H9 (cell line): ENCODE measurements around the gene MAST1. TPM values are rescaled to one million over a fixed set of nuclear protein-coding genes. Genes with fewer than 3 reads are reported as not detected.

ENCODE experiments used
- DNase-seq: peaks from one replicate; pipeline ENCODE4 v3.0.0-alpha.2; 2017
- H2AFZ ChIP-seq: one replicate; pipeline ENCODE4 v1.6.1; 2013; ENCODE audit warnings: mild to moderate bottlenecking, low read length, control low read depth, moderate library complexity
- H2AK5ac ChIP-seq: 2 replicates; pipeline ENCODE4 v1.6.1; 2013; ENCODE audit warnings: low read length, control low read depth, mixed read lengths; ENCODE audit not compliant: insufficient read length
- H2BK120ac ChIP-seq: one replicate; pipeline ENCODE4 v1.6.1; 2013; ENCODE audit warnings: low read depth, mild to moderate bottlenecking, low read length, control low read depth, inconsistent platforms; ENCODE audit not compliant: poor library complexity, severe bottlenecking
- H2BK12ac ChIP-seq: 2 replicates; pipeline ENCODE4 v1.6.1; 2013; ENCODE audit warnings: low read length, control low read depth, mixed read lengths, low read depth; ENCODE audit not compliant: insufficient read length
- H2BK15ac ChIP-seq: 2 replicates; pipeline ENCODE4 v1.6.1; 2013; ENCODE audit warnings: low read depth, low read length, control low read depth
- H2BK20ac ChIP-seq: one replicate; pipeline ENCODE4 v1.6.1; 2013; ENCODE audit warnings: low read depth, mild to moderate bottlenecking, low read length, control low read depth, inconsistent platforms; ENCODE audit not compliant: poor library complexity, severe bottlenecking
- H2BK5ac ChIP-seq: 2 replicates; pipeline ENCODE4 v1.6.1; 2013; ENCODE audit warnings: low read length, control low read depth, mixed read lengths; ENCODE audit not compliant: insufficient read length
- H3K14ac ChIP-seq: 2 replicates; pipeline ENCODE4 v1.6.1; 2013; ENCODE audit warnings: low read length, control low read depth; ENCODE audit not compliant: insufficient read depth
- H3K18ac ChIP-seq: 2 replicates; pipeline ENCODE4 v1.6.1; 2013; ENCODE audit warnings: low read depth, mild to moderate bottlenecking, mixed read lengths, low read length, control low read depth; ENCODE audit not compliant: insufficient read length
- H3K23ac ChIP-seq: 2 replicates; pipeline ENCODE4 v1.6.1; 2013; ENCODE audit warnings: low read length, control low read depth, mixed read lengths, low read depth; ENCODE audit not compliant: insufficient read length
- H3K23me2 ChIP-seq: 2 replicates; pipeline ENCODE4 v1.6.1; 2013; ENCODE audit warnings: low read depth, mild to moderate bottlenecking, mixed read lengths, low read length, control low read depth; ENCODE audit not compliant: insufficient read length, poor library complexity, severe bottlenecking
- H3K27ac ChIP-seq: 2 replicates; pipeline ENCODE4 v1.5.1; 2013; ENCODE audit warnings: low read length, control low read depth, mixed read lengths, low read depth; ENCODE audit not compliant: insufficient read length
- H3K27me3 ChIP-seq: 2 replicates; pipeline ENCODE4 v1.6.1; 2013; ENCODE audit warnings: low read length, control low read depth, inconsistent platforms; ENCODE audit not compliant: insufficient read depth
- H3K4ac ChIP-seq: 2 replicates; pipeline ENCODE4 v1.6.1; 2013; ENCODE audit warnings: low read depth, mild to moderate bottlenecking, control low read depth, inconsistent platforms, low read length, moderate library complexity
- H3K4me1 ChIP-seq: 2 replicates; pipeline ENCODE4 v1.6.1; 2013; ENCODE audit warnings: low read length, control low read depth, inconsistent platforms; ENCODE audit not compliant: insufficient read depth
- H3K4me2 ChIP-seq: 2 replicates; pipeline ENCODE4 v1.6.1; 2013; ENCODE audit warnings: low read length, control low read depth, mixed read lengths; ENCODE audit not compliant: insufficient read length, insufficient read depth
- H3K56ac ChIP-seq: 2 replicates; pipeline ENCODE4 v1.6.1; 2013; ENCODE audit warnings: low read depth, mild to moderate bottlenecking, mixed read lengths, low read length, control low read depth; ENCODE audit not compliant: insufficient read length
- H3K79me1 ChIP-seq: 2 replicates; pipeline ENCODE4 v1.6.1; 2013; ENCODE audit warnings: low read depth, mild to moderate bottlenecking, moderate library complexity, low read length, control low read depth, inconsistent platforms; ENCODE audit not compliant: insufficient read depth, poor library complexity, severe bottlenecking
- H3K79me2 ChIP-seq: 2 replicates; pipeline ENCODE4 v1.6.1; 2013; ENCODE audit warnings: low read length, control low read depth, inconsistent platforms; ENCODE audit not compliant: insufficient read depth
- H3K9ac ChIP-seq: 2 replicates; pipeline ENCODE4 v1.6.1; 2013; ENCODE audit warnings: low read length, control low read depth, mixed read lengths; ENCODE audit not compliant: insufficient read length; ENCODE audit errors: extremely low read depth
- H3K9me3 ChIP-seq: one replicate; pipeline ENCODE4 v1.6.1; 2013; ENCODE audit warnings: low read depth, low read length, inconsistent platforms; ENCODE audit not compliant: control insufficient read depth
- H3T11ph ChIP-seq: one replicate; pipeline ENCODE4 v1.6.1; 2013; ENCODE audit warnings: mild to moderate bottlenecking, low read length, control low read depth, inconsistent platforms
- H4K20me1 ChIP-seq: one replicate; pipeline ENCODE4 v1.6.1; 2013; ENCODE audit not compliant: control insufficient read depth, insufficient read length, insufficient read depth
- H4K5ac ChIP-seq: 2 replicates; pipeline ENCODE4 v1.6.1; 2013; ENCODE audit warnings: low read depth, mild to moderate bottlenecking, mixed read lengths, low read length, control low read depth; ENCODE audit not compliant: insufficient read length
- H4K8ac ChIP-seq: replicated peaks from 2 replicates; pipeline ENCODE4 v1.6.1; 2013; ENCODE audit warnings: low read length, control low read depth, mixed read lengths, low read depth; ENCODE audit not compliant: insufficient read length
- H4K91ac ChIP-seq: 2 replicates; pipeline ENCODE4 v1.6.1; 2013; ENCODE audit warnings: low read depth, mild to moderate bottlenecking, moderate library complexity, mixed read lengths, low read length, control low read depth; ENCODE audit not compliant: insufficient read length
- H3K27ac Mint-ChIP-seq, 3 experiments: 2 replicates in 2 of 3; 3 replicates in 1 of 3; pipeline ENCODE4 v1.8.0; 2020 to 2021; ENCODE audit warnings: mixed read lengths in 3 of 3, mild to moderate bottlenecking in 1 of 3, moderate library complexity in 1 of 3
- H3K27me3 Mint-ChIP-seq: 2 replicates; pipeline ENCODE4 v1.8.0; 2021; ENCODE audit warnings: low read depth, mild to moderate bottlenecking, moderate library complexity, mixed read lengths
- H3K36me3 Mint-ChIP-seq, 3 experiments: 2 replicates in 2 of 3; 3 replicates in 1 of 3; pipeline ENCODE4 v1.8.0; 2020 to 2021; ENCODE audit warnings: low read depth in 3 of 3, mixed read lengths in 3 of 3; ENCODE audit not compliant: insufficient read depth in 1 of 3
- H3K4me1 Mint-ChIP-seq, 2 experiments: 2 replicates each; pipeline ENCODE4 v1.8.0; 2020; ENCODE audit warnings: mixed read lengths in 2 of 2
- H3K4me3 Mint-ChIP-seq, 2 experiments: 2 replicates in 1 of 2; 3 replicates in 1 of 2; pipeline ENCODE4 v1.8.0; 2020 to 2021; ENCODE audit warnings: mild to moderate bottlenecking in 2 of 2, mixed read lengths in 2 of 2, moderate library complexity in 1 of 2
- H3K9me3 Mint-ChIP-seq, 2 experiments: 2 replicates in 1 of 2; 3 replicates in 1 of 2; pipeline ENCODE4 v1.8.0; 2020; ENCODE audit warnings: mild to moderate bottlenecking in 2 of 2, mixed read lengths in 2 of 2, moderate library complexity in 1 of 2
- CTCF ChIP-seq: fragments of 200-600 bp; sonication (generic); conservative IDR thresholded peaks from 3 replicates; pipeline ENCODE4 v1.8.0; 2021; ENCODE audit warnings: antibody characterized with exemption, mild to moderate bottlenecking
- WGBS: extraction: QIAGEN DNeasy Blood & Tissue Kit; methylation state at CpG from one replicate; pipeline ENCODE4 v1.1.7; 2013; ENCODE audit warnings: missing lambda C conversion rate, low lambda C conversion rate, mixed read lengths; ENCODE audit not compliant: insufficient read length; ENCODE audit errors: extremely low coverage; 5-methylcytosine and 5-hydroxymethylcytosine counted together
- total RNA-seq: library from RNA; stranded (reverse); gene quantifications from 2 replicates; pipeline ENCODE4 v1.2.1, GENCODE V29; 2021

Gene MAST1
- total RNA-seq, 1 experiment from 2014 or later = 15.1 TPM

- peaks cover 11 to 18% of the 10 kb centered on the region in 2 experiments for H3K4me1 Mint-ChIP-seq
- no peak overlapping the region for H3K56ac ChIP-seq
- H3K4ac ChIP-seq = no peak overlapping the region
- H3K23me2 ChIP-seq = peaks cover 12% of the 10 kb centered on the region
- peaks cover 3 to 10% (median 4%) of the 10 kb centered on the region in 3 experiments; a peak in 5 of 7 replicates for H3K36me3 Mint-ChIP-seq
- H3K18ac ChIP-seq = no peak overlapping the region
- no peaks in the 10 kb centered on the region for H3K4me1 ChIP-seq
- H3K27ac ChIP-seq = no peak overlapping the region
- no peak overlapping the region for H4K91ac ChIP-seq
- no peaks in the 10 kb centered on the region for H3K79me1 ChIP-seq
- no peaks in the 10 kb centered on the region; the same call in 1 of the 2 replicates for H3K79me2 ChIP-seq
- H3K9me3 ChIP-seq = no peaks in the 10 kb centered on the region
- no peak overlapping the region for H3K9ac ChIP-seq
- H3K4me2 ChIP-seq = peak overlapping the region; percentile 79
- no CpG with 5 or more reads among the region's 5 CpGs for WGBS
- no peak overlapping the region for H2BK12ac ChIP-seq
- H3K4me3 Mint-ChIP-seq = peak overlapping the region; percentile 55 to 82
- no peak overlapping the region for H2AK5ac ChIP-seq
- H4K20me1 ChIP-seq = no peaks in the 10 kb centered on the region
- H3T11ph ChIP-seq = no peak overlapping the region
- H3K27me3 ChIP-seq = 0 out of 2 replicates have a peak, but pooled peaks cover 1% of the 10 kb centered on the region
- H3K14ac ChIP-seq = no peak overlapping the region
- H4K5ac ChIP-seq = no peak overlapping the region
- no peak overlapping the region for H2BK5ac ChIP-seq
- H2BK20ac ChIP-seq = no peak overlapping the region
- H3K27ac Mint-ChIP-seq = no peak overlapping the region; a peak in 1 of 7 replicates
- no peak overlapping the region for H3K23ac ChIP-seq
- TF ChIP-seq CTCF = no peak
- no peak overlapping the region for H2BK120ac ChIP-seq
- DNase-seq = no peak
- H3K9me3 Mint-ChIP-seq = peaks cover 16% of the 10 kb centered on the region in 2 experiments
- H2AFZ ChIP-seq = no peak overlapping the region
- H3K27me3 Mint-ChIP-seq = peaks cover 52% of the 10 kb centered on the region
- H4K8ac ChIP-seq = no peak overlapping the region
- H2BK15ac ChIP-seq = no peak overlapping the region
Measured at GRCh38 chr19:12886651-12886968, 48.3 kb downstream of the MAST1 start.
